ENCODE results near the gene BST1. TPM values are rescaled to one million over a fixed set of nuclear protein-coding genes. Genes with fewer than 3 reads are reported as not detected.

The BST1 gene
- total and polyA plus RNA-seq, 2 of the 8 experiments (the other 6 are each of a cell fraction or from before 2014, with no cell fraction given) = 0.52 to 0.54 TPM

DNA sequence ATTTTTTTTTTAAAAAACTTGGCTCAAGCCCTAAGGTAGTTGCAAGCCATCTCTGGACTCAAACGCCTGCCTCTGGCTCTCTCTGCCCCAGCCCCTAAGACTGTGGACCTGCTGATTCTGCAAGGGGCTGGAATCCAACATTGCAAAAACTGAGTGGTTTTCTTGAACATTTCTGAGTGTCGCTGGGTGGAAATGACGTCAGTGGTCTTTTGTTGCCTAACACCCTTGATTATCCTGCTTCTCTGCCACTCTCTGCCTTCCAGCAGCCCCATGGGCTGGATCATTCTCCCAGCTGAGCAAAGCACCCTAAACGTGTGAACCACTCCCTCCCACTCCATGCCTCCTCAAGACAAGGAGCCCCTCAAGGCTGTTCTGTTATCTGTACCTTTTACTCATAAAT, 16.6 kb downstream of the BST1 start:
- no peak overlapping the region for H2BK20ac ChIP-seq (ENCODE audit: low read length)
- H3K27ac ChIP-seq (ENCODE audit: low read depth, low read length) = no peak overlapping the region
- no peaks in the 10 kb centered on the region for H3K79me1 ChIP-seq (ENCODE audit: low read depth, low read length)
- H3K9ac ChIP-seq (replicated peaks in 1 of 4; ENCODE audit: extremely low read depth in 1 of 4, low read depth in 3 of 4, low read length in 3 of 4) = no peak overlapping the region
- POLR2A ChIA-PET (ENCODE audit: partially characterized antibody) = no interaction called here
- FAIRE-seq (no peak), DNase-seq (ENCODE audit: low read depth in 1 of 2, low spot score in 2 of 2) (no peak)
- H2BK5ac ChIP-seq (ENCODE audit: low read depth, low read length) = no peak overlapping the region
- H2BK15ac ChIP-seq (ENCODE audit: low read length) = no peak overlapping the region
- H3K79me2 ChIP-seq (ENCODE audit: control insufficient read depth in 1 of 2, insufficient read depth in 2 of 2, low read length in 2 of 2) = no peaks in the 10 kb centered on the region
- CTCF ChIA-PET (ENCODE audit: partially characterized antibody) = interaction anchor here (0.9 to 1.6 kb wide), 3 partner anchors 44 to 236 kb away, joined by 3 read pairs; no protein-coding TSS in a partner anchor
- peaks cover 0 to 1% (median 0%) of the 10 kb centered on the region in 4 experiments; a peak in 1 of 7 replicates for H3K27me3 ChIP-seq (replicated peaks in 1 of 4; ENCODE audit: control insufficient read depth in 3 of 4, extremely low read depth in 1 of 4, insufficient read depth in 3 of 4, low read length in 3 of 4)
- no peak overlapping the region for H2AK5ac ChIP-seq (ENCODE audit: low read depth, low read length)
- H3K14ac ChIP-seq (ENCODE audit: insufficient read length) = no peak overlapping the region
- H2AFZ ChIP-seq (ENCODE audit: low read length) = no peak overlapping the region
- no peak overlapping the region for H2BK12ac ChIP-seq (ENCODE audit: low read depth, low read length)
- no peak overlapping the region; the same call in 1 of the 2 replicates for H4K8ac ChIP-seq (ENCODE audit: extremely low read depth, insufficient read depth, low read length)
- no peak overlapping the region for H2BK120ac ChIP-seq (replicated peaks; ENCODE audit: low read depth, low read length)
- no peak overlapping the region for H3K4ac ChIP-seq (replicated peaks; ENCODE audit: insufficient read length, low read depth, low read length)
- H3K23me2 ChIP-seq (ENCODE audit: low read depth, low read length) = no peaks in the 10 kb centered on the region
- H3K4me1 ChIP-seq (replicated peaks in 1 of 4; ENCODE audit: control insufficient read depth in 3 of 4, insufficient read depth in 4 of 4, low read length in 3 of 4) = no peaks in the 10 kb centered on the region
- H4K91ac ChIP-seq (replicated peaks; ENCODE audit: insufficient read length, low read length) = no peak overlapping the region
- no peak overlapping the region for H3K23ac ChIP-seq (ENCODE audit: insufficient read length)
- H3K18ac ChIP-seq (ENCODE audit: extremely low read depth, low read length) = no peak overlapping the region
- no peaks in the 10 kb centered on the region for H3K36me3 ChIP-seq (ENCODE audit: control insufficient read depth in 2 of 4, insufficient read depth in 4 of 4, low read length in 3 of 4)
- H3K9me3 ChIP-seq (ENCODE audit: insufficient read depth in 2 of 2, low read depth in 1 of 2, low read length in 1 of 2) = no peaks in the 10 kb centered on the region
- no peak overlapping the region for H3K56ac ChIP-seq (replicated peaks; ENCODE audit: insufficient read length, low read depth, low read length)
- H3K4me2 ChIP-seq (ENCODE audit: insufficient read depth in 1 of 2, low read depth in 2 of 2, low read length in 2 of 2) = no peak overlapping the region
- no peak overlapping the region for H3K4me3 ChIP-seq (ENCODE audit: extremely low read depth in 1 of 4, insufficient read depth in 2 of 4, low read depth in 3 of 4, low read length in 4 of 4)
- 78% methylated on average over 4 of the region's 4 CpGs; no CpG with 5 or more reads in 1 of the 2 experiments for WGBS, 2 experiments (ENCODE audit: extremely low coverage in 1 of 2, insufficient coverage in 1 of 2, insufficient read length in 1 of 2, insufficient replicate concordance in 2 of 2, low coverage in 1 of 2, low lambda C conversion rate in 2 of 2, missing lambda C conversion rate in 1 of 2)
- no peak overlapping the region for H4K5ac ChIP-seq (ENCODE audit: insufficient read length, low read depth, low read length)
- no peaks in the 10 kb centered on the region for H4K20me1 ChIP-seq (replicated peaks in 1 of 2; ENCODE audit: control insufficient read depth in 1 of 2, insufficient read depth in 2 of 2, low read length in 2 of 2)
- TF ChIP-seq RNF2 (IDR thresholded peaks at IDR 0.05; ENCODE audit: borderline replicate concordance, low read depth, low read length, missing control alignments, poor library complexity, severe bottlenecking) = no peak
- TF ChIP-seq BRCA1 (IDR thresholded peaks at IDR 0.05; ENCODE audit: low read depth, low read length) = no peak
- no peak for TF ChIP-seq ZNF274 (IDR thresholded peaks at IDR 0.05; ENCODE audit: borderline replicate concordance, extremely low read depth, low read length)
- TF ChIP-seq TAF1 (IDR thresholded peaks at IDR 0.05; ENCODE audit: low read depth, low read length) = no peak
- no peak for TF ChIP-seq ASH2L (IDR thresholded peaks at IDR 0.05; ENCODE audit: low read length)
- no peak for TF ChIP-seq NRF1 (IDR thresholded peaks at IDR 0.05; ENCODE audit: low read depth, low read length)
- TF ChIP-seq JUN (IDR thresholded peaks at IDR 0.05; ENCODE audit: low read depth, low read length) = no peak
